HG02678 (cell line): ENCODE results near the gene THYN1.
"Not testable (repeated sequence)": the region's sequence is repeated elsewhere in the genome, so short reads cannot be mapped to it uniquely, and the experiment has no call there.

Source experiments
- ATAC-seq: cut with Tn5 transposase; IDR thresholded peaks from one replicate; pipeline ENCODE4 v1.9.1; 2021; ENCODE audit warnings: mild to moderate bottlenecking, moderate library complexity; ENCODE audit not compliant: unreplicated experiment

Gene THYN1

GRCh38 chr11:134275534-134276395, 22.6 kb upstream of the THYN1 start, which contains the start of gene GLB1L3:
GLB1L3 (plus strand) TSS chr11:134276379; CDS start chr11:134276741, 362 bp downstream.
- ATAC-seq = peak; percentile 83

GRCh38 chr11:134275188-134275533, 22.0 kb upstream of the THYN1 start:
- no peak for ATAC-seq

- ATAC-seq = no peak
Observed at GRCh38 chr11:134273317-134273712, 20.2 kb upstream of the THYN1 start.

DNA sequence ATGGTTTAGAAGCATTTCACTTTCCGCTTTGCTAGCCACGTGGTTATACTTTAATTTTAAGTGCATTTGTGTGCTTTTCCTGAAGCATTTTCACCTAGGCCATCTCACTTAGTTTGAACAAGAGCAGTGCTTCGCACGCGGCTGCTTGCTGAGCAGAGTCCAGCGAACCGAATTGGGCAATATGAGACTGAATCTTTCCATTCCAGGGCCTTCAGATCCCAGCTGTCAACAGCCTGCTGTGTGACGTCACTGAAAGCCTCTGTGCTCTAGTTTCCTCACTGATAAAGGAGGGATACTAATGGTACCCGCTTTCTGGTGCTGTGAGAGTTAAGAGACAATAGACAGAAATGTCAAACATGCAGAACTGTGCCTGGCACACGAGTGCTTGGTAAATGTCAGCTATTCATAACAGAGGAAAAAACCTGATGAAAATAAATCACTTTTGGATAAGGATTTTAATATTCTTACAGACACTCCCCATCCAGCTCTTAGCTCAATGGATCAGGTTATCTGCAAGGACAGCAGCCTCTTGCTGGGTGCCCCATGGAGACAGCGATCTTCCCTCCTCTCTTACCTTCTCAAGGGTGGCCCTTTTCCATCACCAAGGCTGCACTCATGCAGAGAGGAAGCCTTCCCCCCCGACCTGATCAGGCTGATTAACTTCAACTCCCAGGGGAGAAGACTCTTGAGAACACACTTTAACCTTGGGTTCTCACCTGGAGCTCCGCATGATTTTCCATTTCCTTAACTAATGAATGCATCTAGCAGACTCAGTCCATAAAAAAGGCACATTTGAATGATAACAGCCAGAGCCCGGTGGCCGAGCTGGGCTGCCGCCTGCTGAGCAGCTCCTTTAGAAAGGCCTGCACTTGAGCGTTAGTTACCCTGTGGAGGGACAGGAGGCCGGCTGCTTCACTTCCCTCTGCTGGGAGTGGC, 19.5 kb upstream of the THYN1 start:
- ATAC-seq = no peak

DNA sequence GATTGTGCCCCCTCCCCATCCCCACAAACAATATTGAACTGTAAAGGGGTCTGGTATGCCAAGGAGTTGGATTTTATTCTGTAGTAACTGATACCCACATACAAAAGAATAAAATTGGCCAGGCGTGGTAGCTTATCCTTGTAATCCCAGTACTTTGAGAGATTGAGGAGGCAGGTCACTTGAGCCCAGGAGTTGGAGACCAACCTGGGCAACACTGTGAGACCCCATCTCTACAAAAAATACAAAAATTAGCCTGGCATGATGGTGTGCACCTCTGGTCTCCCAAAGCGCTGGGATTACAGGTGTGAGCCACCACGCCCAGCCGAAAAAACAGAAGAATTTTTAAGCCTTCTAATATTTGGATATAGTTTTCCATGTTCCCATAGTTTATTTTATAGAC, 18.8 kb upstream of the THYN1 start:
- ATAC-seq = no peak

- no peak for ATAC-seq
Observed at GRCh38 chr11:134270250-134270714, 17.1 kb upstream of the THYN1 start.

DNA sequence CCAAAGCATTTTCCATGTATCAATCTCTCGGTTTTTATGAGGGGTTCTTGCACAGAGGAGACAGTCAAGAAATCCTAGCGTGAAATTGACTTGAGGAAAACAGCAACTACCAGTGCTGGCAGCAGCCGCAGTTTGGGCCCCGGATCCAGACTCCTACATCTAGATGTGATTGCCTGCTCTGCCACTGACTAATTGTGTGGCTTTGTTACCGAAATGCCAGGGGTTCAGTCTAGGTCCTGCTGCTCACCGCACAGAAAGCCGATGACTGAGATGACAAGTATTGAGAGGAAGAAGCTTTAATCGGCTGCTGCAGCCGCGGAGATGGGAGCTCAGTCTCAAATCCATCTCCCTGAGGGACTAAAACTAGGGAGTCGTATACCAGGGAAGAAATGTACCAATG, 14.8 kb upstream of the THYN1 start:
- no peak for ATAC-seq

DNA sequence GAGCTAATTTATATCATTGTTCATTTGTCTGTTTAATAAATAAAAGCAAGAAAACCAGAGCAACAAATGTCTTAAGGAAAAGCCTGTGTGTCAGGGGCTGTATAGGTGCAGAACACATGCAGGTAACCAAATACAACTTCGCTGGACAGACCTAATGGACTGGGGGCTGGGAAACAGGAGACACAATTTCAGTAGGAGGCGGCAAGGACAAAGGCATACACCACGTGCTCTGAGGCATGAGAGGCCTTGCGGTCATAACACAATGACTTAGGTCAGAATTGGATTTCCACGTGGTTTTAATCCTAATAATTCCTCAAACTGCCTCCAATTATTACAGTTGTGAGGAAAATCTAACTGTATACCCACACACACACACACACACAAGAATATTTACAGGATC, 14.3 kb upstream of the THYN1 start:
- no peak for ATAC-seq

- no peak for ATAC-seq
Observed at GRCh38 chr11:134266841-134267251, 13.7 kb upstream of the THYN1 start.

DNA sequence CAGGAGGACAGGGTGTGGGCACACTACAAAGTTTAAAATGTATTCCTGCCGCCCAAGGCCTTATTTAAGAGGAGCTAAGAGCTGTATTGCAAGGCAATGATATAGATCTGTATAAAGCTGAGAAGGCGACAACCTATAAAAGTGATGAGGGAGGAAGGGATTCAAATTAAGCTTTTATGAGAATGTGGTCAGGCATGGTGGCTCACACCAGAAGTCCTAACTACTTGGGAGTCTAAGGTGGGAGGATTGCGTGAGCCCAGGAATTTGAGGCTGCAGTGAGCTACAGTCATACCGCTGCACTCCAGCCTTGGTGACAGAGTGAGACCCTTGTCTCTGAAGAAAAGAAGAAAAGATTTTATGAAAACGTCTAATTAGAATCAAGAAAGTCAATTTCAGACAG, 13.3 kb upstream of the THYN1 start:
- ATAC-seq = no peak

DNA sequence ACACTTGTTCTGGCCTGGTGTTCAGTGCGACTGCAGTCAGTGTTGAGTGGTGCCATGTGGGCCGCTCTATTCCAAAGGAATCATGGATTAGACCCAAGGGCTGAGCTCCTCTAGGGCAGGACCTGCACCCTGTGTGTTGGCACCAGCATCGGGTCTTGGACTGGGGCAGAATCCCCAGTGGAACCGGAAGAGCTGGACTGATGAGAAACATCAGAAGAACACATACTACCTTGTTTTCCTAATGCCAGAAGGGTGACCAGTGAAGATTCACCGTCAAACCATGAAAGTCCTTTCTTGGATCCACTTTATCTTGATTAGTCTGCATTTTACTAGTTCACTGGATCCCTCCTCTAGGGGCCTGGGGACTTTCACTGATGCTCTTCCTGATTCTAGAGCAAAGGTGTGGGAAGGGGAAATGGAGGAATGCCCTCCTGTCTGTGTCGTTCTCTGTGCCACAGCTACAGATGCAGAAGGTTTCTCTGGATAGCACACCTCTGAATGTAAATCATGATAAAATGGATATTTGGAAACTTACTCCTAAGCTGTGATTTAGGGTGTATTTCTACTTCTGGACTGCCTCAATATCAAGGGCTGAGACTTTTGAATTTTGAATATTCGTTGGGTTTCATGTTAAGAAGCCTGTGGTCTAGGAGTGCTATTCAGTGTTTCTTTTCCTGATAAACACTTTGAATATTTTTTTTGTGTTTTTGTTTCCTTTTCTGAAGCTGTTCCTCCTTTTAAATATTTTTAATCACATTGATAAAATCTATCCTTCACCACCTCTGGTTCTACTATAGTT, 12.0 kb upstream of the THYN1 start:
- no peak for ATAC-seq

DNA sequence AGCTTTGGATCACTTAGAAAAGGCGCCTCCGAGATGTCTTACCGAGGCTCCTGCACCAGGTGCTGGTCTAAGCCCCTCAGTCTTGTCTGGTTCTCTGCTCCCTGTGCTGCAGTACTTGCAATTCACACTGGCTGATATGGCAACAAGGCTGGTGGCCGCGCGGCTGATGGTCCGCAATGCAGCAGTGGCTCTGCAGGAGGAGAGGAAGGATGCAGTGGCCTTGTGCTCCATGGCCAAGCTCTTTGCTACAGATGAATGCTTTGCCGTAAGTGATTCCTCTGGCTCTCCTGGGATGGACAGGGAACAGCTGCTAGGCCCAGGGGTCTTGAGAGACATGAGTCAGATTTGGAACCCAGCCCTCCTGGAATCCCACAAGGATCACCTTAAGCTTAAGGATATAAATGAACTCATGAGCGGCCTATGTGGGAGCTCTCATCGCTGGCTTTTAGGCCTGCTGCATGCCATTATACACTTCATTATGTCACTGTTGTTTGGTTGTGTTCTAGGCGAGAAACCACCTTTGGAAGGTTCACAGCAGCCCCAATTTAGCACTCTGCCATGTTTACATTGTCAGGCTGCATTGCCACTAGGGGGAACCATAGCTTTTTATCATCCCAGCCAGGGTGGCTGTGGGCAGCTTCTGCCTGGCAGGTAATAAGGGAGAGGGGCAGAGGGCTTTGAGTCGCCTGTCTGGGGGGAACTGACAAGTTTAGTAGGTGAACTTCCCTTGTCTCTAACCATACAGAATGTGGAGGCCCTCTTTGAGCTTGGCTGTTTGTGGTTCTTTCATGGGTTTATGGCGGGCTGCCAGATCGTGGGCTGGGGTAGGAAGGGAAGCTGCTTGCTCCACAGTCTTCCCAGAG, 8.7 kb upstream of the THYN1 start:
- no peak for ATAC-seq

DNA sequence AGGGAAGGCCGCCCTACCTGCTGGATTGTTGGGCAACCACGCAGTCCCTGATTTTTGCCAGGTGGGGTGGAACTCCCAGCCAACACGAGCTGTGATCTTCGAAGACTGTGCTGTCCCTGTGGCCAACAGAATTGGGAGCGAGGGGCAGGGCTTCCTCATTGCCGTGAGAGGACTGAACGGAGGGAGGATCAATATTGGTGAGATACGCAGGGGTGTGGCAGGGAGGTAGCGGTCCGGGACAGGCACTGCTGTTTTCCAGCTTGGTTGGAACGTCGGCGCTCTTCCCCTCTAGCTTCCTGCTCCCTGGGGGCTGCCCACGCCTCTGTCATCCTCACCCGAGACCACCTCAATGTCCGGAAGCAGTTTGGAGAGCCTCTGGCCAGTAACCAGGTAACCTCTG, 7.8 kb upstream of the THYN1 start:
- ATAC-seq = no peak

- ATAC-seq = no peak
Observed at GRCh38 chr11:134260503-134260902, 7.4 kb upstream of the THYN1 start.

- no peak for ATAC-seq
Observed at GRCh38 chr11:134258577-134258976, 5.4 kb upstream of the THYN1 start.

GRCh38 chr11:134257101-134257500, 3.9 kb upstream of the THYN1 start:
- ATAC-seq = no peak

DNA sequence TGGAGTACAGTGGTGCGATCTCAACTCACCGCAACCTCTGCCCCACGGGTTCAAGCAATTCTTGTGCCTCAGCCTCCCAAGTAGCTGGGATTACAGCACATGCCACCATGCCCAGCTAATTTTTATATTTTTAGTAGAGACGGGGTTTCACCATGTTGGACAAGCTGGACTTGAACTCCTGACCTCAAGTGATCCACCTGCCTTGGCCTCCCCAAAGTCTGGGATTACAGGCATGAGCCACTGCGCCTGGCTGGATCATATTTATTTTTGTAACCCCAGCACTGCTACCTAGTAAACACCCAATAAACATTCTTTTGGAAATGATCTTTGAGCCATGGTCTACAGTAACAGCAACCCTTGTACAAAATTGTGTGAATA, 2.0 kb upstream of the THYN1 start:
- ATAC-seq = not testable (repeated sequence)

DNA sequence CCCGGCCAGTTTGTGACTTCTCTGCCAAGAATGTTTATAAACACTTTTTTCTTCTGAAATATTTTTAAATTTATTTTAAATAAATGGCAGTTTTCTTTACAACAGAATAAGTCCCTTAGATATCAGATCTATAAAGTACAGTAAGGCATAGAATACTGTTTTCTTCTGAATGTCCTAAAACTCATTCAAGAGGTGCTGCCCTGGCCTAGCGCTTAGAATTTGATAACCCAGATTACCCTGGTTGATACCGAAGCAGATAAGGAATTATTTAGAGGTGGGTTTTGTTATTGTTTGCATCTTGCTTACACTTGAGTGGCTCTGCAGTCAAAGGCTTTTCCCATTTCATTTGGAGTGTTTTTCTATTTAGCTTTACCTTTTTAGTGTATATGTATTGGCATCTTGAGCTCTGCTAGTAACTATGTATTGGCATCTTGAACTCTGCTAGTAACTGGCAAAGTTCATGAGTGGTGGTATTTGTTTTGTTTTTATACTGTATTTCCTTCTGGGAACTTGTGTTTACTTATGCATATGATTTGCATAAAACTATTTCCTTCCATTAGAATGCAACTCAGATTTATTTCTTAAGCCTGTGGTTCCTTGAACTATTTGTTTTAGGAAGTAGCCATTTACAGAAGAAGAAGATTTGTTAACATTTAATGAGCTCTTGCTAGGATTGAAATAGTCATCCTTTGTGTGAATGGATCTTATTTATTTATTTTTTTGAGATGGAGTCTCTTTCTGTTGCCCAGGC, 1.5 kb upstream of the THYN1 start:
- ATAC-seq = no peak
